Progenitor cell of endocrine pancreas (in vitro differentiated cells): ENCODE measurements around the gene CDH13. TPM values are rescaled to one million over a fixed set of nuclear protein-coding genes. Genes with fewer than 3 reads are reported as not detected.

Experiments used
- DNase-seq: peaks from one replicate; pipeline ENCODE4 v3.0.0; 2021; ENCODE audit warnings: low spot score; ENCODE audit not compliant: unreplicated experiment
- H3K27ac Mint-ChIP-seq: 2 replicates; pipeline ENCODE4 v1.8.0; 2021; ENCODE audit warnings: mild to moderate bottlenecking, moderate library complexity, mixed read lengths
- H3K27me3 Mint-ChIP-seq: 2 replicates; pipeline ENCODE4 v1.8.0; 2021; ENCODE audit warnings: mixed read lengths
- H3K36me3 Mint-ChIP-seq: 2 replicates; pipeline ENCODE4 v1.8.0; 2022; ENCODE audit warnings: mixed read lengths; ENCODE audit not compliant: insufficient read depth
- H3K4me1 Mint-ChIP-seq: 2 replicates; pipeline ENCODE4 v1.8.0; 2021; ENCODE audit warnings: low read depth, mixed read lengths
- H3K4me3 Mint-ChIP-seq: 2 replicates; pipeline ENCODE4 v1.8.0; 2021; ENCODE audit warnings: low read depth, mild to moderate bottlenecking, moderate library complexity, mixed read lengths
- H3K9me3 Mint-ChIP-seq: 2 replicates; pipeline ENCODE4 v1.8.0; 2021; ENCODE audit warnings: low read depth, mixed read lengths
- CTCF ChIP-seq: fragments of 200-600 bp; sonication (generic); IDR thresholded peaks from one replicate; pipeline ENCODE4 v1.5.0; 2021; ENCODE audit warnings: antibody characterized with exemption, mild to moderate bottlenecking; ENCODE audit not compliant: unreplicated experiment
- total RNA-seq: library from RNA; stranded (reverse); gene quantifications from 2 replicates; pipeline ENCODE4 v1.2.1, GENCODE V29; 2021

Gene CDH13
- total RNA-seq, 1 donor from 2014 or later = 0.38 TPM

GRCh38 chr16:82995286-82995923, 368.6 kb downstream of the CDH13 start:
- Mint-ChIP-seq H3K4me3 (no peak overlapping the region), H3K9me3 (no peaks in the 10 kb centered on the region), H3K36me3 (no peaks in the 10 kb centered on the region), H3K27me3 (peaks cover 8% of the 10 kb centered on the region), H3K4me1 (peaks cover 1% of the 10 kb centered on the region), H3K27ac (no peak overlapping the region)
- no peak for TF ChIP-seq CTCF
- no peak for DNase-seq

GRCh38 chr16:82995924-82996441, 369.2 kb downstream of the CDH13 start:
- no peak for DNase-seq
- H3K27me3 Mint-ChIP-seq = peaks cover 10% of the 10 kb centered on the region
- H3K9me3 Mint-ChIP-seq = peaks cover 3% of the 10 kb centered on the region
- H3K4me1 Mint-ChIP-seq = peaks cover 1% of the 10 kb centered on the region
- H3K27ac Mint-ChIP-seq = no peak overlapping the region
- H3K4me3 Mint-ChIP-seq = no peak overlapping the region
- peaks cover 1% of the 10 kb centered on the region for H3K36me3 Mint-ChIP-seq
- no peak for TF ChIP-seq CTCF

GRCh38 chr16:82996814-82997213, 370.0 kb downstream of the CDH13 start:
- no peak for DNase-seq
- no peak for TF ChIP-seq CTCF
- Mint-ChIP-seq H3K36me3 (peaks cover 1% of the 10 kb centered on the region), H3K4me3 (no peak overlapping the region), H3K27me3 (peaks cover 10% of the 10 kb centered on the region), H3K4me1 (peaks cover 1% of the 10 kb centered on the region), H3K9me3 (peaks cover 3% of the 10 kb centered on the region), H3K27ac (no peak overlapping the region)

GRCh38 chr16:82999711-83000110, 372.9 kb downstream of the CDH13 start:
- DNase-seq = no peak
- H3K27ac Mint-ChIP-seq = no peak overlapping the region
- no peak overlapping the region for H3K4me3 Mint-ChIP-seq

More at GRCh38 chr16:82999711-83000110, 372.9 kb downstream of the CDH13 start:
- TF ChIP-seq CTCF = no peak
- H3K27me3 Mint-ChIP-seq = peaks cover 7% of the 10 kb centered on the region
- peaks cover 20% of the 10 kb centered on the region for H3K4me1 Mint-ChIP-seq
- H3K9me3 Mint-ChIP-seq = peaks cover 3% of the 10 kb centered on the region
- peaks cover 1% of the 10 kb centered on the region for H3K36me3 Mint-ChIP-seq
